SK-N-SH treated with all-trans-retinoic acid at 6 μM for 48 hours (cell line): ENCODE data around the gene KRT15.

Source experiments
- ATAC-seq: fragments of 200-7000 bp; cut with Tn5 transposase; 3 replicates; pipeline ENCODE4 v1.9.1; 2020; ENCODE audit warnings: mild to moderate bottlenecking, moderate library complexity
- ARNTL ChIP-seq: fragments of 450-650 bp; formaldehyde crosslinking; IDR thresholded peaks from 2 replicates; pipeline ENCODE4 v1.5.0; 2020; ENCODE audit warnings: low read depth, mild to moderate bottlenecking, moderate library complexity, borderline replicate concordance
- BACH2 ChIP-seq: fragments of 250-450 bp; sonication (Bioruptor Pico); IDR thresholded peaks from 2 replicates; pipeline ENCODE4 v1.9.0; 2021; ENCODE audit warnings: mild to moderate bottlenecking, borderline replicate concordance
- CREB5 ChIP-seq: fragments of 250-450 bp; sonication (Bioruptor Pico); IDR thresholded peaks from 2 replicates; pipeline ENCODE4 v1.5.1; 2020; ENCODE audit warnings: low read depth, mild to moderate bottlenecking, moderate library complexity
- ESRRG ChIP-seq: fragments of 250-450 bp; sonication (Bioruptor Pico); IDR thresholded peaks from 2 replicates; pipeline ENCODE4 v1.6.1; 2021; ENCODE audit warnings: mild to moderate bottlenecking
- GLIS3 ChIP-seq: fragments of 250-450 bp; sonication (Bioruptor Pico); IDR thresholded peaks from 2 replicates; pipeline ENCODE4 v1.5.0; 2020; ENCODE audit warnings: mild to moderate bottlenecking, moderate library complexity
- ISL1 ChIP-seq: fragments of 250-450 bp; sonication (Bioruptor Pico); IDR thresholded peaks from 2 replicates; pipeline ENCODE4 v2.1.2; 2022; ENCODE audit warnings: mild to moderate bottlenecking, moderate library complexity
- TCF4 ChIP-seq: fragments of 250-450 bp; sonication (Bioruptor Pico); IDR thresholded peaks from 2 replicates; pipeline ENCODE4 v1.8.0; 2021; ENCODE audit warnings: mild to moderate bottlenecking, moderate library complexity, borderline replicate concordance
- TOX ChIP-seq: fragments of 250-450 bp; sonication (Bioruptor Pico); IDR thresholded peaks from 2 replicates; pipeline ENCODE4 v1.8.0; 2021; ENCODE audit warnings: mild to moderate bottlenecking, moderate library complexity, borderline replicate concordance
- ZFP3 ChIP-seq: fragments of 250-450 bp; sonication (Bioruptor Pico); IDR thresholded peaks from 2 replicates; pipeline ENCODE4 v1.5.0; 2020; ENCODE audit warnings: mild to moderate bottlenecking, moderate library complexity
- ZFP30 ChIP-seq: fragments of 450-650 bp; formaldehyde crosslinking; IDR thresholded peaks from 2 replicates; pipeline ENCODE4 v1.5.0; 2022; ENCODE audit warnings: mild to moderate bottlenecking, moderate library complexity
- ZNF565 ChIP-seq: fragments of 450-650 bp; formaldehyde crosslinking; conservative IDR thresholded peaks from 2 replicates; pipeline ENCODE4 v1.5.0; 2020; ENCODE audit warnings: low read depth, mild to moderate bottlenecking, moderate library complexity
- ZNF70 ChIP-seq: fragments of 450-650 bp; formaldehyde crosslinking; IDR thresholded peaks from 2 replicates; pipeline ENCODE4 v1.5.0; 2020; ENCODE audit warnings: mild to moderate bottlenecking, moderate library complexity
- ZNF8 ChIP-seq: fragments of 450-650 bp; formaldehyde crosslinking; IDR thresholded peaks from 2 replicates; pipeline ENCODE4 v1.5.0; 2020; ENCODE audit warnings: mild to moderate bottlenecking, moderate library complexity
- TF ChIP-seq, protein P1 (sequence below): fragments of 250-450 bp; sonication (Bioruptor Pico); IDR thresholded peaks from 2 replicates; pipeline ENCODE4 v1.8.0; 2020; ENCODE audit warnings: mild to moderate bottlenecking, moderate library complexity, borderline replicate concordance
- TF ChIP-seq, protein P2 (sequence below): fragments of 250-450 bp; sonication (Bioruptor Pico); IDR thresholded peaks from 2 replicates; pipeline ENCODE4 v1.8.0; 2021; ENCODE audit warnings: low read depth, mild to moderate bottlenecking, moderate library complexity, borderline replicate concordance
- TF ChIP-seq, protein P3 (sequence below): fragments of 250-450 bp; sonication (Bioruptor Pico); IDR thresholded peaks from 2 replicates; pipeline ENCODE4 v1.5.1; 2021; ENCODE audit warnings: mild to moderate bottlenecking, moderate library complexity
- TF ChIP-seq, protein P4 (sequence below): fragments of 250-450 bp; sonication (Bioruptor Pico); IDR thresholded peaks from 2 replicates; pipeline ENCODE4 v1.5.0; 2020; ENCODE audit warnings: mild to moderate bottlenecking, moderate library complexity

KRT15 gene

GRCh38 chr17:41486316-41486715, 32.4 kb downstream of the KRT15 start:
- ATAC-seq, result no peak
- TF ChIP-seq, protein P1, sequence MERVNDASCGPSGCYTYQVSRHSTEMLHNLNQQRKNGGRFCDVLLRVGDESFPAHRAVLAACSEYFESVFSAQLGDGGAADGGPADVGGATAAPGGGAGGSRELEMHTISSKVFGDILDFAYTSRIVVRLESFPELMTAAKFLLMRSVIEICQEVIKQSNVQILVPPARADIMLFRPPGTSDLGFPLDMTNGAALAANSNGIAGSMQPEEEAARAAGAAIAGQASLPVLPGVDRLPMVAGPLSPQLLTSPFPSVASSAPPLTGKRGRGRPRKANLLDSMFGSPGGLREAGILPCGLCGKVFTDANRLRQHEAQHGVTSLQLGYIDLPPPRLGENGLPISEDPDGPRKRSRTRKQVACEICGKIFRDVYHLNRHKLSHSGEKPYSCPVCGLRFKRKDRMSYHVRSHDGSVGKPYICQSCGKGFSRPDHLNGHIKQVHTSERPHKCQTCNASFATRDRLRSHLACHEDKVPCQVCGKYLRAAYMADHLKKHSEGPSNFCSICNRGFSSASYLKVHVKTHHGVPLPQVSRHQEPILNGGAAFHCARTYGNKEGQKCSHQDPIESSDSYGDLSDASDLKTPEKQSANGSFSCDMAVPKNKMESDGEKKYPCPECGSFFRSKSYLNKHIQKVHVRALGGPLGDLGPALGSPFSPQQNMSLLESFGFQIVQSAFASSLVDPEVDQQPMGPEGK (CRISPR knock-in tag), result no peak
- TF ChIP-seq TCF4 (CRISPR knock-in tag), result no peak
- TF ChIP-seq, protein P2, sequence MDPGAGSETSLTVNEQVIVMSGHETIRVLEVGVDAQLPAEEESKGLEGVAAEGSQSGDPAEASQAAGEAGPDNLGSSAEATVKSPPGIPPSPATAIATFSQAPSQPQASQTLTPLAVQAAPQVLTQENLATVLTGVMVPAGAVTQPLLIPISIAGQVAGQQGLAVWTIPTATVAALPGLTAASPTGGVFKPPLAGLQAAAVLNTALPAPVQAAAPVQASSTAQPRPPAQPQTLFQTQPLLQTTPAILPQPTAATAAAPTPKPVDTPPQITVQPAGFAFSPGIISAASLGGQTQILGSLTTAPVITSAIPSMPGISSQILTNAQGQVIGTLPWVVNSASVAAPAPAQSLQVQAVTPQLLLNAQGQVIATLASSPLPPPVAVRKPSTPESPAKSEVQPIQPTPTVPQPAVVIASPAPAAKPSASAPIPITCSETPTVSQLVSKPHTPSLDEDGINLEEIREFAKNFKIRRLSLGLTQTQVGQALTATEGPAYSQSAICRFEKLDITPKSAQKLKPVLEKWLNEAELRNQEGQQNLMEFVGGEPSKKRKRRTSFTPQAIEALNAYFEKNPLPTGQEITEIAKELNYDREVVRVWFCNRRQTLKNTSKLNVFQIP (CRISPR knock-in tag), result no peak
- TF ChIP-seq BACH2 (CRISPR knock-in tag), result no peak
- TF ChIP-seq ZFP3, result no peak
- TF ChIP-seq ZNF70 (CRISPR knock-in tag), result no peak
- no peak for TF ChIP-seq ISL1
- no peak for TF ChIP-seq ZNF8
- no peak for TF ChIP-seq ZFP30 (CRISPR knock-in tag)
- TF ChIP-seq, protein P3, sequence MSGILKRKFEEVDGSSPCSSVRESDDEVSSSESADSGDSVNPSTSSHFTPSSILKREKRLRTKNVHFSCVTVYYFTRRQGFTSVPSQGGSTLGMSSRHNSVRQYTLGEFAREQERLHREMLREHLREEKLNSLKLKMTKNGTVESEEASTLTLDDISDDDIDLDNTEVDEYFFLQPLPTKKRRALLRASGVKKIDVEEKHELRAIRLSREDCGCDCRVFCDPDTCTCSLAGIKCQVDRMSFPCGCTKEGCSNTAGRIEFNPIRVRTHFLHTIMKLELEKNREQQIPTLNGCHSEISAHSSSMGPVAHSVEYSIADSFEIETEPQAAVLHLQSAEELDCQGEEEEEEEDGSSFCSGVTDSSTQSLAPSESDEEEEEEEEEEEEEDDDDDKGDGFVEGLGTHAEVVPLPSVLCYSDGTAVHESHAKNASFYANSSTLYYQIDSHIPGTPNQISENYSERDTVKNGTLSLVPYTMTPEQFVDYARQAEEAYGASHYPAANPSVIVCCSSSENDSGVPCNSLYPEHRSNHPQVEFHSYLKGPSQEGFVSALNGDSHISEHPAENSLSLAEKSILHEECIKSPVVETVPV, result no peak
- no peak for TF ChIP-seq GLIS3
- TF ChIP-seq ZNF565, result no peak
- TF ChIP-seq, protein P4, sequence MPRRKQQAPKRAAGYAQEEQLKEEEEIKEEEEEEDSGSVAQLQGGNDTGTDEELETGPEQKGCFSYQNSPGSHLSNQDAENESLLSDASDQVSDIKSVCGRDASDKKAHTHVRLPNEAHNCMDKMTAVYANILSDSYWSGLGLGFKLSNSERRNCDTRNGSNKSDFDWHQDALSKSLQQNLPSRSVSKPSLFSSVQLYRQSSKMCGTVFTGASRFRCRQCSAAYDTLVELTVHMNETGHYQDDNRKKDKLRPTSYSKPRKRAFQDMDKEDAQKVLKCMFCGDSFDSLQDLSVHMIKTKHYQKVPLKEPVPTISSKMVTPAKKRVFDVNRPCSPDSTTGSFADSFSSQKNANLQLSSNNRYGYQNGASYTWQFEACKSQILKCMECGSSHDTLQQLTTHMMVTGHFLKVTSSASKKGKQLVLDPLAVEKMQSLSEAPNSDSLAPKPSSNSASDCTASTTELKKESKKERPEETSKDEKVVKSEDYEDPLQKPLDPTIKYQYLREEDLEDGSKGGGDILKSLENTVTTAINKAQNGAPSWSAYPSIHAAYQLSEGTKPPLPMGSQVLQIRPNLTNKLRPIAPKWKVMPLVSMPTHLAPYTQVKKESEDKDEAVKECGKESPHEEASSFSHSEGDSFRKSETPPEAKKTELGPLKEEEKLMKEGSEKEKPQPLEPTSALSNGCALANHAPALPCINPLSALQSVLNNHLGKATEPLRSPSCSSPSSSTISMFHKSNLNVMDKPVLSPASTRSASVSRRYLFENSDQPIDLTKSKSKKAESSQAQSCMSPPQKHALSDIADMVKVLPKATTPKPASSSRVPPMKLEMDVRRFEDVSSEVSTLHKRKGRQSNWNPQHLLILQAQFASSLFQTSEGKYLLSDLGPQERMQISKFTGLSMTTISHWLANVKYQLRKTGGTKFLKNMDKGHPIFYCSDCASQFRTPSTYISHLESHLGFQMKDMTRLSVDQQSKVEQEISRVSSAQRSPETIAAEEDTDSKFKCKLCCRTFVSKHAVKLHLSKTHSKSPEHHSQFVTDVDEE (CRISPR knock-in tag), result no peak

DNA sequence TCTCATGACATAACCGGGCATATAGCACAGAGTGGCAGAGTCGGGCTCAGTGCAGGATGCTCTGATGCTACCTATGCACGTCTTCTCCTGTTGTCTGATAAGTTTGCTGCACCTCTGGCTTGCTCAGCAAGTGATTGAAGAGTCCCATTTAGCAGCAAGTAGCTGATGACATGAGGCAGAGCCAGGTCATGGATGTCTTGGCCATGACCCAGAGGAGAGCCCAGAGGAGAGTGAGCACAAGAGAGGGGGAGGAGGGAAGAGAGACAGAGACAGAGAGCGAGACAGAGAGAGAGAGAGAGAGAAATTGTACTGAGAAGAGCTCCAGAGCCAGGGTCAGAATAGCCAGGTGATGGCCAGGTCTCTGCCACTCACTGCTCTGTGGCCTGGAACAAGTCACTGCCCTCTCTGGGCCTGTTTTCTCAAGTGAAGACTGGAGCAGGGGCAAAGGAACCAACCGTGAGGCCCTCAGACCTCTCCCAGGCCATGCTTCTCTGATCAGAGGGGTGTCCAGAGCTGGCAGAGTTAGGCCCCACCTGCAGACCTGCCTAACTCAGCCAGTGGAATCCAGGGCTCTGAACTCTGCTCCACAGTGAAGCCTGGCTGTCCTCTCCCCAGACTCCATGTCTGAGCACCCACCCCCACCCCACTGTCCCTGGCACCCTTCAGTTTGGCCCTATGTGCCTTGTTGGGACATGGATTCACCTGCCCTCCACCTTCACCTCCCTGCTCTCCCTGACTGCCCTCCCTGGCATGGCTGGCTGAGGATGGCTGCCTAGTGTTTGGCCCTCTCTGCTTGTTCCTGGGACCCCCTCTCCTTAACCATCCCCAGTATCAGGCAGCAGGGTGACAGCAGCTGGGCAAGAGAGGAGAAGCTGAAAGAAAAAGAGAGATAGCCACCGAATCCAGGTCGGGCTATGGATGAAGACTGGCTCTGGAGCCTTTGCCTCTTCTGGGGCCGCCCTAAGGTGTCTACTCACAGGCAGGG, 33.5 kb downstream of the KRT15 start:
- no peak for ATAC-seq
- TF ChIP-seq CREB5 (CRISPR knock-in tag), result no peak

- no peak for ATAC-seq
- TF ChIP-seq TOX (CRISPR knock-in tag) (no peak), ESRRG (CRISPR knock-in tag) (no peak), ARNTL (CRISPR knock-in tag) (no peak)
Measured at GRCh38 chr17:41483991-41484826, 34.5 kb downstream of the KRT15 start.

DNA sequence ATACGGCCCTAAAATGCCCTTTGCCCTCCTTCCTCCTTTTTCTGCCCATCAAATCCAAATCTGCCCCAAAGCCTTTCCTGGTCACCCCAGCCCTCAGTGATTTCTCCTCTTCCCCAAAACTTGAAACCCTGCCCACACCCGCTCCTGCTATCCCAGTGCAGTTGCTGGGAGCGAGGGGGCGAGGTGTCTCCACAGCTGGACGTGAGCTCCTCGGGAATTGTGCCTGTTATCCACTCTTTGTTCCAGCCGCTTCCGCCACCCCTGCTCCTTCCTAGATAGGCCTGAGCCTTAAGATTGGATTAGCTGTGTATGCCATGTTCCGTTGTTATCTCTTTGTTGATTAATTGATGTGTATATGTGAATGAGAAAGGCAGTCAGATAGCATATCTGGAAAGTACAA, 35.2 kb downstream of the KRT15 start:
- ATAC-seq, result no peak
- TF ChIP-seq, protein P4 (CRISPR knock-in tag), result no peak
